ENCODE measurements around the gene STAT5B. TPM values are rescaled to one million over a fixed set of nuclear protein-coding genes. Genes with fewer than 3 reads are reported as not detected.

Gene STAT5B
- total RNA-seq, 1 experiment from 2014 or later, result 7.1 TPM

GRCh38 chr17:42307362-42307927, 31.3 kb upstream of the STAT5B start:
- Histone ChIP-seq H3K9ac (ENCODE audit: low read length) (no peak overlapping the region), H4K20me1 (ENCODE audit: insufficient read depth) (no peaks in the 10 kb centered on the region), H3K27me3 (ENCODE audit: insufficient read depth, low read length) (no peaks in the 10 kb centered on the region), H3K9me3 (ENCODE audit: control insufficient read depth in 1 of 2, insufficient read depth in 1 of 2, low read depth in 1 of 2, low read length in 2 of 2) (no peaks in the 10 kb centered on the region), H2AFZ (ENCODE audit: low read depth, low read length, poor library complexity, severe bottlenecking) (no peak overlapping the region), H3K4me3 (replicated peaks in 1 of 2; ENCODE audit: low read depth in 1 of 2, low read length in 2 of 2) (no peak overlapping the region), H3K4me2 (ENCODE audit: low read length) (no peak overlapping the region), H3K27ac (ENCODE audit: low read depth, low read length) (no peak overlapping the region), H3K9me2 (ENCODE audit: insufficient read depth) (no peaks in the 10 kb centered on the region), H3K79me2 (ENCODE audit: insufficient read depth, low read length) (no peaks in the 10 kb centered on the region), H3K36me3 (ENCODE audit: control insufficient read depth in 1 of 2, insufficient read depth in 2 of 2, low read length in 2 of 2) (no peaks in the 10 kb centered on the region; a peak in 1 of 4 replicates), H3K4me1 (ENCODE audit: control insufficient read depth in 1 of 2, insufficient read depth in 2 of 2, low read length in 2 of 2) (no peaks in the 10 kb centered on the region)
- no peak for DNase-seq (ENCODE audit: low read depth, low spot score)
- no peak for ATAC-seq
- RAD21 ChIA-PET (ENCODE audit: low non-redundant PET in 1 of 2, low total read pairs in 2 of 2, uncharacterized antibody in 2 of 2, unreplicated experiment in 2 of 2), result no interaction called here
- no TSS peak for BruUV-seq (replicated peaks)
- POLR2A ChIA-PET, result no interaction called here
- CTCF ChIA-PET, result no interaction called here
- TF ChIP-seq MAX (IDR thresholded peaks at IDR 0.05), result no peak
- intact Hi-C loops (cut with micrococcal nuclease), result no loop called here

- H3K9ac ChIP-seq (ENCODE audit: low read length), result no peak overlapping the region
- TF ChIP-seq SP1 (IDR thresholded peaks at IDR 0.05; ENCODE audit: low read depth) (no peak), SIN3A (IDR thresholded peaks at IDR 0.05; ENCODE audit: low read depth) (no peak), YY1 (IDR thresholded peaks at IDR 0.05; ENCODE audit: extremely low read depth, insufficient replicate concordance, low read depth, low read length) (no peak), CEBPB (IDR thresholded peaks at IDR 0.05; ENCODE audit: low read depth) (no peak), CTCF (IDR thresholded peaks at IDR 0.05 in 2 of 3, conservative IDR thresholded peaks at IDR 0.05 in 1 of 3; ENCODE audit: borderline replicate concordance in 1 of 3, insufficient read depth in 1 of 3, low read depth in 2 of 3, low read length in 2 of 3) (no peak), EGR1 (IDR thresholded peaks at IDR 0.05; ENCODE audit: low read depth) (no peak), ELF1 (IDR thresholded peaks at IDR 0.05; ENCODE audit: borderline replicate concordance, low read depth) (no peak), JUND (IDR thresholded peaks at IDR 0.05) (no peak), POLR2AphosphoS5 (IDR thresholded peaks at IDR 0.05; ENCODE audit: low read depth, low read length) (no peak)
- no peaks in the 10 kb centered on the region for H3K79me2 ChIP-seq (ENCODE audit: insufficient read depth, low read length)
- ChIA-PET POLR2A (no interaction called here), RAD21 (ENCODE audit: low non-redundant PET in 1 of 2, low total read pairs in 2 of 2, uncharacterized antibody in 2 of 2, unreplicated experiment in 2 of 2) (no interaction called here), CTCF (no interaction called here)
- no peaks in the 10 kb centered on the region for H3K9me3 ChIP-seq (ENCODE audit: control insufficient read depth in 1 of 2, insufficient read depth in 1 of 2, low read depth in 1 of 2, low read length in 2 of 2)
- H3K4me2 ChIP-seq (ENCODE audit: low read length), result no peak overlapping the region
- H3K27me3 ChIP-seq (ENCODE audit: insufficient read depth, low read length), result no peaks in the 10 kb centered on the region
- no peaks in the 10 kb centered on the region for H3K9me2 ChIP-seq (ENCODE audit: insufficient read depth)
- H3K4me1 ChIP-seq (ENCODE audit: control insufficient read depth in 1 of 2, insufficient read depth in 2 of 2, low read length in 2 of 2), result no peaks in the 10 kb centered on the region
- no peak overlapping the region for H2AFZ ChIP-seq (ENCODE audit: low read depth, low read length, poor library complexity, severe bottlenecking)
- H3K36me3 ChIP-seq (ENCODE audit: control insufficient read depth in 1 of 2, insufficient read depth in 2 of 2, low read length in 2 of 2), result no peaks in the 10 kb centered on the region; a peak in 1 of 4 replicates
- H3K27ac ChIP-seq (ENCODE audit: low read depth, low read length), result no peak overlapping the region
- no peak for ATAC-seq
- no peaks in the 10 kb centered on the region for H4K20me1 ChIP-seq (ENCODE audit: insufficient read depth)
- intact Hi-C loops (cut with micrococcal nuclease), result no loop called here
- H3K4me3 ChIP-seq (replicated peaks in 1 of 2; ENCODE audit: low read depth in 1 of 2, low read length in 2 of 2), result no peak overlapping the region
- DNase-seq (ENCODE audit: low read depth, low spot score), result no peak
- BruUV-seq (replicated peaks), result no TSS peak
Measured at GRCh38 chr17:42306385-42306667, 30.1 kb upstream of the STAT5B start.

All from HCT116 (cell line).